Measurements from ENCODE around the gene CISH. TPM values are rescaled to one million over a fixed set of nuclear protein-coding genes. Genes with fewer than 3 reads are reported as not detected.

Gene CISH
- total and polyA plus RNA-seq, 9 of the 15 experiments (the other 6 are each of a cell fraction or from before 2014, with no cell fraction given), result 1.7 to 47.7 (median 18.3) TPM

- TF ChIP-seq STAT6 (CRISPR knock-in tag; IDR thresholded peaks at IDR 0.05) (no peak), MBD2 (IDR thresholded peaks at IDR 0.05; ENCODE audit: borderline replicate concordance, low read depth) (peak; percentile 57; the same call in 1 of the 2 replicates), BRCA1 (IDR thresholded peaks at IDR 0.05) (no peak), BRCA1 (CRISPR knock-in tag; IDR thresholded peaks at IDR 0.05) (no peak), GATA2 (CRISPR knock-in tag; IDR thresholded peaks at IDR 0.05) (no peak), ETS2 (tag; IDR thresholded peaks at IDR 0.05; ENCODE audit: borderline replicate concordance, poor library complexity, severe bottlenecking) (no peak), ZBTB12 (CRISPR knock-in tag; IDR thresholded peaks at IDR 0.05) (peak; percentile 77), MAX (CRISPR knock-in tag; IDR thresholded peaks at IDR 0.05) (no peak), ZSCAN29 (IDR thresholded peaks at IDR 0.05) (no peak), U2AF1 (optimal IDR thresholded peaks at IDR 0.05; ENCODE audit: low read depth, low read length) (no peak), RBM22 (IDR thresholded peaks at IDR 0.05; ENCODE audit: low read depth, low read length, poor library complexity, severe bottlenecking) (no peak), ZNF347 (CRISPR knock-in tag; IDR thresholded peaks at IDR 0.05; ENCODE audit: low read depth) (no peak), ZNF764 (CRISPR knock-in tag; IDR thresholded peaks at IDR 0.05; ENCODE audit: low read depth) (no peak), ZNF609 (CRISPR knock-in tag; IDR thresholded peaks at IDR 0.05; ENCODE audit: borderline replicate concordance) (no peak), ZNF79 (CRISPR knock-in tag; IDR thresholded peaks at IDR 0.05; ENCODE audit: low read depth) (no peak), ZNF77 (CRISPR knock-in tag; IDR thresholded peaks at IDR 0.05) (no peak), ZNF584 (CRISPR knock-in tag; IDR thresholded peaks at IDR 0.05; ENCODE audit: low read depth) (no peak), NELFE (IDR thresholded peaks at IDR 0.05; ENCODE audit: insufficient read depth, insufficient read length) (no peak), CSDE1 (IDR thresholded peaks at IDR 0.05) (peak in 1 of 2 experiments; percentile 22; a peak in 1 of 4 replicates)
Measured at GRCh38 chr3:50568947-50569749, 42.4 kb downstream of the CISH start, which contains the start of gene HEMK1 (continued).

Measured in K562 (cell line).